ENCODE measurements around the gene SPEM1. TPM values are rescaled to one million over a fixed set of nuclear protein-coding genes. Genes with fewer than 3 reads are reported as not detected.

The SPEM1 gene
- total and polyA plus RNA-seq, 2 of the 13 experiments (the other 11 are each of a cell fraction or from before 2014, with no cell fraction given) = not detected

DNA sequence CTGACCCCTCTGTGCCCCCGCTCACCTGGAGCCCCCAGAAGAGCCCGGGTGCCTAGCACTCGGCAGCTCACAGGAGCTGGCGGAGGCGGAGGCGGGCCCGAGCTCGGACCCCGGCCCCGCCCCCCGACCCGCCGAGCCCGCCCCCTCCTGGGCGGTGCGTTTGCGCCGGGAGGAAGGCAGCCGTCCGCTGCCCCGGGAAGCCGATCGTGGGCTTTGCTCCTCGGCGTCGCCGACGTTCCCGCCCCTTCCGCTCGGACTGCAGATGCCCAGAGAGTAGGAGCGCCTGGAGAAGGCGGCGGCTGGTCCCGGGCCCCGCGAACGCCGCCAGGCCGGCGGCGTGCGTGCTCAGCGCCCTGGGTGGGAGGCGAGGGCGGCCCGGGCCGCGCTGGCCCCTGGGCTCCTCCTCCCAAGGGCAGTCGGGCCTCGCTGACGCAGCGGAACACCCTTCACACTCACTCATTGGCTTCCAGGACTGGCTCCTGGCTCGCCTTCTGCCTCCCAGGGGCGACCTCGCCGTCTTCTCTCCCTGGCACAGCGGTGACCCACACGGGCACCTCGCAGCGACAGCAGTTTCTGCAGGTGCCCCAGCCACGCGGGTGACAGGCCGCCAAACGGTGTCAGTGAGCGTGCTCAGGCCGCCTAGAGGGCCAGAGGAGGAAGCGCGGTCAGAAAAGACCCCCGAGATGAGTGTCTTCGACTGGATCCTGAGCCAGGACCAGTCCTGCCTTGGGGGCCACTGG, 25.5 kb upstream of the SPEM1 start, which contains the start of gene PLSCR3 (continued):
- peak; percentile 44; the same call in 1 of the 2 replicates for TF ChIP-seq MIER3 (CRISPR knock-in tag; IDR thresholded peaks at IDR 0.05; ENCODE audit: borderline replicate concordance)
- TF ChIP-seq, protein P1, sequence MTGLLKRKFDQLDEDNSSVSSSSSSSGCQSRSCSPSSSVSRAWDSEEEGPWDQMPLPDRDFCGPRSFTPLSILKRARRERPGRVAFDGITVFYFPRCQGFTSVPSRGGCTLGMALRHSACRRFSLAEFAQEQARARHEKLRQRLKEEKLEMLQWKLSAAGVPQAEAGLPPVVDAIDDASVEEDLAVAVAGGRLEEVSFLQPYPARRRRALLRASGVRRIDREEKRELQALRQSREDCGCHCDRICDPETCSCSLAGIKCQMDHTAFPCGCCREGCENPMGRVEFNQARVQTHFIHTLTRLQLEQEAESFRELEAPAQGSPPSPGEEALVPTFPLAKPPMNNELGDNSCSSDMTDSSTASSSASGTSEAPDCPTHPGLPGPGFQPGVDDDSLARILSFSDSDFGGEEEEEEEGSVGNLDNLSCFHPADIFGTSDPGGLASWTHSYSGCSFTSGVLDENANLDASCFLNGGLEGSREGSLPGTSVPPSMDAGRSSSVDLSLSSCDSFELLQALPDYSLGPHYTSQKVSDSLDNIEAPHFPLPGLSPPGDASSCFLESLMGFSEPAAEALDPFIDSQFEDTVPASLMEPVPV (CRISPR knock-in tag; IDR thresholded peaks at IDR 0.05) = peak; percentile 63; the same call in 1 of the 2 replicates
- TF ChIP-seq, protein P2, sequence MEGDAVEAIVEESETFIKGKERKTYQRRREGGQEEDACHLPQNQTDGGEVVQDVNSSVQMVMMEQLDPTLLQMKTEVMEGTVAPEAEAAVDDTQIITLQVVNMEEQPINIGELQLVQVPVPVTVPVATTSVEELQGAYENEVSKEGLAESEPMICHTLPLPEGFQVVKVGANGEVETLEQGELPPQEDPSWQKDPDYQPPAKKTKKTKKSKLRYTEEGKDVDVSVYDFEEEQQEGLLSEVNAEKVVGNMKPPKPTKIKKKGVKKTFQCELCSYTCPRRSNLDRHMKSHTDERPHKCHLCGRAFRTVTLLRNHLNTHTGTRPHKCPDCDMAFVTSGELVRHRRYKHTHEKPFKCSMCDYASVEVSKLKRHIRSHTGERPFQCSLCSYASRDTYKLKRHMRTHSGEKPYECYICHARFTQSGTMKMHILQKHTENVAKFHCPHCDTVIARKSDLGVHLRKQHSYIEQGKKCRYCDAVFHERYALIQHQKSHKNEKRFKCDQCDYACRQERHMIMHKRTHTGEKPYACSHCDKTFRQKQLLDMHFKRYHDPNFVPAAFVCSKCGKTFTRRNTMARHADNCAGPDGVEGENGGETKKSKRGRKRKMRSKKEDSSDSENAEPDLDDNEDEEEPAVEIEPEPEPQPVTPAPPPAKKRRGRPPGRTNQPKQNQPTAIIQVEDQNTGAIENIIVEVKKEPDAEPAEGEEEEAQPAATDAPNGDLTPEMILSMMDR (CRISPR knock-in tag; IDR thresholded peaks at IDR 0.05) = peak; percentile 53
- TF ChIP-seq ZNF263 (CRISPR knock-in tag; IDR thresholded peaks at IDR 0.05) = peak; percentile 32; the same call in 1 of the 2 replicates
- TF ChIP-seq ZNF547 (CRISPR knock-in tag; IDR thresholded peaks at IDR 0.05) = peak; percentile 73; the same call in 1 of the 2 replicates
- TF ChIP-seq HNRNPH1 (optimal IDR thresholded peaks at IDR 0.05; ENCODE audit: low read depth, low read length) = no peak
- TF ChIP-seq, protein P3, sequence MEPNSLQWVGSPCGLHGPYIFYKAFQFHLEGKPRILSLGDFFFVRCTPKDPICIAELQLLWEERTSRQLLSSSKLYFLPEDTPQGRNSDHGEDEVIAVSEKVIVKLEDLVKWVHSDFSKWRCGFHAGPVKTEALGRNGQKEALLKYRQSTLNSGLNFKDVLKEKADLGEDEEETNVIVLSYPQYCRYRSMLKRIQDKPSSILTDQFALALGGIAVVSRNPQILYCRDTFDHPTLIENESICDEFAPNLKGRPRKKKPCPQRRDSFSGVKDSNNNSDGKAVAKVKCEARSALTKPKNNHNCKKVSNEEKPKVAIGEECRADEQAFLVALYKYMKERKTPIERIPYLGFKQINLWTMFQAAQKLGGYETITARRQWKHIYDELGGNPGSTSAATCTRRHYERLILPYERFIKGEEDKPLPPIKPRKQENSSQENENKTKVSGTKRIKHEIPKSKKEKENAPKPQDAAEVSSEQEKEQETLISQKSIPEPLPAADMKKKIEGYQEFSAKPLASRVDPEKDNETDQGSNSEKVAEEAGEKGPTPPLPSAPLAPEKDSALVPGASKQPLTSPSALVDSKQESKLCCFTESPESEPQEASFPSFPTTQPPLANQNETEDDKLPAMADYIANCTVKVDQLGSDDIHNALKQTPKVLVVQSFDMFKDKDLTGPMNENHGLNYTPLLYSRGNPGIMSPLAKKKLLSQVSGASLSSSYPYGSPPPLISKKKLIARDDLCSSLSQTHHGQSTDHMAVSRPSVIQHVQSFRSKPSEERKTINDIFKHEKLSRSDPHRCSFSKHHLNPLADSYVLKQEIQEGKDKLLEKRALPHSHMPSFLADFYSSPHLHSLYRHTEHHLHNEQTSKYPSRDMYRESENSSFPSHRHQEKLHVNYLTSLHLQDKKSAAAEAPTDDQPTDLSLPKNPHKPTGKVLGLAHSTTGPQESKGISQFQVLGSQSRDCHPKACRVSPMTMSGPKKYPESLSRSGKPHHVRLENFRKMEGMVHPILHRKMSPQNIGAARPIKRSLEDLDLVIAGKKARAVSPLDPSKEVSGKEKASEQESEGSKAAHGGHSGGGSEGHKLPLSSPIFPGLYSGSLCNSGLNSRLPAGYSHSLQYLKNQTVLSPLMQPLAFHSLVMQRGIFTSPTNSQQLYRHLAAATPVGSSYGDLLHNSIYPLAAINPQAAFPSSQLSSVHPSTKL (CRISPR knock-in tag; IDR thresholded peaks at IDR 0.05) = peak; percentile 7; the same call in 1 of the 2 replicates
- TF ChIP-seq REL (CRISPR knock-in tag; conservative IDR thresholded peaks at IDR 0.05) = peak; percentile 73; the same call in 1 of the 2 replicates
- TF ChIP-seq, protein P4, sequence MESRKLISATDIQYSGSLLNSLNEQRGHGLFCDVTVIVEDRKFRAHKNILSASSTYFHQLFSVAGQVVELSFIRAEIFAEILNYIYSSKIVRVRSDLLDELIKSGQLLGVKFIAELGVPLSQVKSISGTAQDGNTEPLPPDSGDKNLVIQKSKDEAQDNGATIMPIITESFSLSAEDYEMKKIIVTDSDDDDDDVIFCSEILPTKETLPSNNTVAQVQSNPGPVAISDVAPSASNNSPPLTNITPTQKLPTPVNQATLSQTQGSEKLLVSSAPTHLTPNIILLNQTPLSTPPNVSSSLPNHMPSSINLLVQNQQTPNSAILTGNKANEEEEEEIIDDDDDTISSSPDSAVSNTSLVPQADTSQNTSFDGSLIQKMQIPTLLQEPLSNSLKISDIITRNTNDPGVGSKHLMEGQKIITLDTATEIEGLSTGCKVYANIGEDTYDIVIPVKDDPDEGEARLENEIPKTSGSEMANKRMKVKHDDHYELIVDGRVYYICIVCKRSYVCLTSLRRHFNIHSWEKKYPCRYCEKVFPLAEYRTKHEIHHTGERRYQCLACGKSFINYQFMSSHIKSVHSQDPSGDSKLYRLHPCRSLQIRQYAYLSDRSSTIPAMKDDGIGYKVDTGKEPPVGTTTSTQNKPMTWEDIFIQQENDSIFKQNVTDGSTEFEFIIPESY (CRISPR knock-in tag; IDR thresholded peaks at IDR 0.05) = no peak; the same call in 1 of the 2 replicates
- TF ChIP-seq, protein P5, sequence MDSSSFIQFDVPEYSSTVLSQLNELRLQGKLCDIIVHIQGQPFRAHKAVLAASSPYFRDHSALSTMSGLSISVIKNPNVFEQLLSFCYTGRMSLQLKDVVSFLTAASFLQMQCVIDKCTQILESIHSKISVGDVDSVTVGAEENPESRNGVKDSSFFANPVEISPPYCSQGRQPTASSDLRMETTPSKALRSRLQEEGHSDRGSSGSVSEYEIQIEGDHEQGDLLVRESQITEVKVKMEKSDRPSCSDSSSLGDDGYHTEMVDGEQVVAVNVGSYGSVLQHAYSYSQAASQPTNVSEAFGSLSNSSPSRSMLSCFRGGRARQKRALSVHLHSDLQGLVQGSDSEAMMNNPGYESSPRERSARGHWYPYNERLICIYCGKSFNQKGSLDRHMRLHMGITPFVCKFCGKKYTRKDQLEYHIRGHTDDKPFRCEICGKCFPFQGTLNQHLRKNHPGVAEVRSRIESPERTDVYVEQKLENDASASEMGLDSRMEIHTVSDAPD (CRISPR knock-in tag; IDR thresholded peaks at IDR 0.05) = 0 out of 2 replicates have a peak, but pooled peaks have one; percentile 33
- 0 out of 2 replicates have a peak, but pooled peaks have one; percentile 60 for TF ChIP-seq ZNF83 (CRISPR knock-in tag; IDR thresholded peaks at IDR 0.05; ENCODE audit: borderline replicate concordance)
- TF ChIP-seq EP300 (IDR thresholded peaks at IDR 0.05; ENCODE audit: low read depth in 2 of 2, low read length in 2 of 2) = no peak
- TF ChIP-seq EP300 (CRISPR knock-in tag; IDR thresholded peaks at IDR 0.05; ENCODE audit: borderline replicate concordance) = no peak; the same call in 1 of the 2 replicates
- TF ChIP-seq HOXA3 (CRISPR knock-in tag; IDR thresholded peaks at IDR 0.05) = peak; percentile 49; the same call in 1 of the 2 replicates
